CD4-positive, alpha-beta memory T cell (primary cell): ENCODE data around the gene PTPN12. TPM values are rescaled to one million over a fixed set of nuclear protein-coding genes. Genes with fewer than 3 reads are reported as not detected.
A peak's percentile ranks its signal among the peaks of the same experiment; 100 is the strongest.

ENCODE experiments used
- CTCF ChIA-PET: fragments of 350-600 bp; sonication (Branson Sonifier 250); formaldehyde crosslinking; loops from one replicate; lab custom pipeline; 2021; ENCODE audit warnings: inconsistent platforms; ENCODE audit not compliant: partially characterized antibody; lab: Charles Lee
- POLR2A ChIA-PET: fragments of 350-600 bp; sonication (Branson Sonifier 250); formaldehyde crosslinking; loops from one replicate; lab custom pipeline; 2021; ENCODE audit not compliant: partially characterized antibody; lab: Charles Lee
- DNase-seq, 5 donors: peaks; one replicate each; pipeline versions ENCODE4 v3.0.0 to v3.0.0-alpha.2; 2020 to 2022; ENCODE audit warnings: mixed read lengths in 1 of 5
- H3K27ac ChIP-seq: one replicate; pipeline ENCODE4 v1.7.0; 2013; ENCODE audit warnings: low read depth, low read length
- H3K27me3 ChIP-seq: 2 replicates; pipeline ENCODE4 v1.7.0; 2013; ENCODE audit warnings: mild to moderate bottlenecking, low read length, moderate library complexity; ENCODE audit not compliant: insufficient read depth
- H3K36me3 ChIP-seq: 2 replicates; pipeline ENCODE4 v1.7.0; 2013; ENCODE audit warnings: mild to moderate bottlenecking, low read length, moderate library complexity; ENCODE audit not compliant: insufficient read depth
- H3K4me1 ChIP-seq: 2 replicates; pipeline ENCODE4 v1.7.0; 2013; ENCODE audit warnings: mild to moderate bottlenecking, low read length, moderate library complexity; ENCODE audit not compliant: insufficient read depth
- H3K4me3 ChIP-seq, 2 donors: one replicate each; pipeline ENCODE4 v1.7.0; 2013; ENCODE audit warnings: low read length in 2 of 2, mild to moderate bottlenecking in 1 of 2
- H3K9me3 ChIP-seq, 2 donors: one replicate each; pipeline ENCODE4 v1.7.0; 2013; ENCODE audit warnings: low read length in 2 of 2, control low read depth in 1 of 2; ENCODE audit not compliant: control insufficient read depth in 1 of 2
- H3K27ac Mint-ChIP-seq, 7 donors: one replicate each; pipeline ENCODE4 v1.8.0; 2020 to 2021; ENCODE audit warnings: mixed read lengths in 7 of 7, mild to moderate bottlenecking in 6 of 7, inconsistent platforms in 3 of 7, moderate library complexity in 3 of 7
- H3K27me3 Mint-ChIP-seq, 2 donors: one replicate each; pipeline ENCODE4 v1.8.0; 2020 to 2021; ENCODE audit warnings: mixed read lengths in 2 of 2
- H3K36me3 Mint-ChIP-seq, 2 donors: one replicate each; pipeline ENCODE4 v1.8.0; 2020 to 2021; ENCODE audit warnings: mixed read lengths in 2 of 2, inconsistent platforms in 1 of 2, mild to moderate bottlenecking in 1 of 2
- H3K4me1 Mint-ChIP-seq, 4 donors: one replicate each; pipeline ENCODE4 v1.8.0; 2020 to 2021; ENCODE audit warnings: mixed read lengths in 4 of 4, mild to moderate bottlenecking in 1 of 4
- H3K4me3 Mint-ChIP-seq, 8 donors: one replicate each; pipeline ENCODE4 v1.8.0; 2020 to 2021; ENCODE audit warnings: mixed read lengths in 8 of 8, mild to moderate bottlenecking in 7 of 8, moderate library complexity in 6 of 8, inconsistent platforms in 3 of 8
- H3K9me3 Mint-ChIP-seq, 8 donors: one replicate each; pipeline ENCODE4 v1.8.0; 2020 to 2021; ENCODE audit warnings: mixed read lengths in 8 of 8, mild to moderate bottlenecking in 5 of 8, inconsistent platforms in 3 of 8, moderate library complexity in 1 of 8
- intact Hi-C: fragments of 100-400 bp; cut with micrococcal nuclease; formaldehyde crosslinking; loops from one replicate; pipeline ENCODE4 v1.15.1; 2023
- polyA plus RNA-seq, 2 donors: library from polyadenylated mRNA; unstranded; fragments of 300-500 nt; fragmentation: Illumina TruSeq; gene quantifications; one replicate each; pipeline ENCODE4 v1.2.3, GENCODE V29; 2021
- total RNA-seq, 2 experiments: library from RNA; stranded (reverse); gene quantifications; one replicate each; pipeline ENCODE4 v1.2.3, GENCODE V29; 2021

Gene PTPN12
- total and polyA plus RNA-seq, 4 experiments from 2014 or later, result 0.90 to 24.4 (median 10.1) TPM

DNA sequence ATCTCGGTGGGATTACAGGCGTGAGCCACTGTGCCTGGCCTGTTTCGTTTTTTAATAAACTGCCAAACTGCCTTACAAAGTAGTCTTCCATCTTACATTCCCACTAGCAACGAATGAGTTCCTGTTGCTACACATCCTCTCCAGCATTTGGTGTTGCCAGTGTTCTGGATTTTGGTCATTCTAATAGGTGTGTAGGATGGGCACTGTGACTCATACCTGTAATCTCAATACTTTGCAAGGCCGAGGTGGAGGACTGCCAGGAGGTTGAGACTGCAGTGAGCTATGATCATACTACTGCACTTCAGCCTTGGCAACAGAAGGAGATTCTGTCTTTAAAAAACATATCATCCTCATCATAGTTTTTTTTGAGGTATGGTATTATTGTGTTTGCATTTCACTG lies 137.8 kb downstream of the PTPN12 start:
- H3K4me1 Mint-ChIP-seq, result peaks cover 0 to 2% (median 0%) of the 10 kb centered on the region in 4 donors
- H3K36me3 ChIP-seq, result no peaks in the 10 kb centered on the region
- H3K4me1 ChIP-seq, result no peaks in the 10 kb centered on the region
- intact Hi-C loops, result no loop called here
- ChIA-PET CTCF (interaction anchor here (1.5 kb wide), 1 partner anchor 16 kb away, joined by 6 read pairs; no protein-coding TSS in a partner anchor), POLR2A (interaction anchor here (0.8 kb wide), 1 partner anchor 21 kb away, joined by 3 read pairs; the partner anchor contains the start of gene RSBN1L)
- no peak overlapping the region for H3K27ac ChIP-seq
- no peaks in the 10 kb centered on the region for H3K27me3 ChIP-seq
- H3K9me3 ChIP-seq, result no peaks in the 10 kb centered on the region
- DNase-seq, result no peak
- no peaks in the 10 kb centered on the region for H3K36me3 Mint-ChIP-seq
- no peak overlapping the region for H3K4me3 ChIP-seq
- no peak overlapping the region for H3K4me3 Mint-ChIP-seq
- no peaks in the 10 kb centered on the region for H3K9me3 Mint-ChIP-seq
- H3K27ac Mint-ChIP-seq, result no peak overlapping the region
- no peaks in the 10 kb centered on the region for H3K27me3 Mint-ChIP-seq

DNA sequence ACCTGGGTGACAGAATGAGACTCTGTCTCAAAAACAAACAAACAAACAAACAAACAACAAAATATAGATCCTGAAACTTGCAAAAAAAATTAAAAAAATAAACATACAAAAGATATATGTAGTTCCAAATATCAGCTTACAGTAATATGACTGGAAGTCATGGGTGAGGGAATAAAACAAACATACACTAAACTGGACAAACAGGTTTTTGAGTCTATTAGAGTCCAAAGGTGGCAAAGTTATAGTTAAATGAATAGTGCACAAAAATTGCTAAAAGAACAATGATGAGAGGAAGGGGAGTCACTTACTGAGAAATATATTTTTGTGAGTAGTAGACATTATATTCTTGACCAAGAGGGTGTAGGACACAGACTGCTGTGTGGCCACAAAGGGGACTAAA lies 142.5 kb downstream of the PTPN12 start:
- no peaks in the 10 kb centered on the region for H3K9me3 Mint-ChIP-seq
- ChIA-PET CTCF (no interaction called here), POLR2A (no interaction called here)
- H3K36me3 Mint-ChIP-seq, result peaks cover 17 to 18% of the 10 kb centered on the region in 2 donors
- H3K36me3 ChIP-seq, result no peaks in the 10 kb centered on the region
- no peak overlapping the region for H3K27ac ChIP-seq
- no peak for DNase-seq
- H3K4me1 Mint-ChIP-seq, result peaks cover 0 to 2% (median under 1%) of the 10 kb centered on the region in 4 donors
- no peaks in the 10 kb centered on the region for H3K27me3 Mint-ChIP-seq
- H3K9me3 ChIP-seq, result no peaks in the 10 kb centered on the region
- no peaks in the 10 kb centered on the region for H3K27me3 ChIP-seq
- intact Hi-C loops, result no loop called here
- peak overlapping the region in 1 of 7 donors; percentile 85 for H3K27ac Mint-ChIP-seq
- no peaks in the 10 kb centered on the region for H3K4me1 ChIP-seq
- no peak overlapping the region for H3K4me3 ChIP-seq
- H3K4me3 Mint-ChIP-seq, result no peak overlapping the region

DNA sequence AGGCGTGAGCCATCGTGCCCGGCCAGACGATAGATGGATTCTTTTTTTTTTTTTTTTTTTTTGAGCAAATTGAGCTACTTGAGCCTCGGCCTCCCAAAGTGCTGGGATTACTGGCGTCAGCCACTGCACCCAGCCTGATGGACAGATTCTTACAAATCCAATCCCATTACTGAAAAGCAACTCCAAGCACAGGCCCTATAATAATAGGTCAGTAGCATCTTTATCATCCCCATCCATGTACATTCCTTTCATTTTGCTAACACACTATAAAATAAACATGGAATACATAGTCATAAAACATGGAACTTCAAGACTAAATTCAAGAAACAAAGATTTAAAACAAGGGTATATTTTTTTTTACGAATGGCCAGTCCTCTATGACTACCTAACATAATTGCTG lies 143.2 kb downstream of the PTPN12 start:
- Mint-ChIP-seq H3K36me3 (peaks cover 17 to 20% of the 10 kb centered on the region in 2 donors), H3K4me1 (peaks cover 2 to 4% (median 3%) of the 10 kb centered on the region in 4 donors), H3K9me3 (no peaks in the 10 kb centered on the region), H3K4me3 (no peak overlapping the region), H3K27ac (no peak overlapping the region), H3K27me3 (no peaks in the 10 kb centered on the region)
- ChIA-PET POLR2A (no interaction called here), CTCF (interaction anchor here (0.6 kb wide), 1 partner anchor 13 kb away, joined by 3 read pairs; no protein-coding TSS in a partner anchor)
- Histone ChIP-seq H3K4me3 (no peak overlapping the region), H3K9me3 (no peaks in the 10 kb centered on the region), H3K4me1 (no peaks in the 10 kb centered on the region), H3K27ac (no peak overlapping the region), H3K36me3 (no peaks in the 10 kb centered on the region), H3K27me3 (no peaks in the 10 kb centered on the region)
- intact Hi-C loops, result no loop called here
- DNase-seq, result no peak

DNA sequence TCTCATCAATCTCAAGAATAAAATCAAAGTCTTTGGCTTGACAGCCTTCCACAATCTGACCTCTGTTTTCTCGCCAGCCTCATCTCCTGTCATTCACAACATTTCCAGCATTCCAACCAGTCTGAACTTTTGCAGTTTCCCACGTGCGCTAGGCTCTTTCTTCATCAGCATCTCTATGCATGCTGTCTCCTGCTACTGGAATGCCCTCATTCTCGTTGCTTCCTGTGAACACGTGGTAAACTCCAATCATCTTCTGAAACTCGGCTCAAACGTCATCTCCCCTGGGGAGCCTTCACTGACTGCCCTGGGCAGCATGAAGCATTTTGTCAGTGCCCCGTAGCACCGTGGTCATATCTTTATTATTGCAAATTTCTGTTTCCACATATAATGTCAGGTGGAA lies 146.9 kb downstream of the PTPN12 start:
- no peaks in the 10 kb centered on the region for H3K9me3 ChIP-seq
- no peaks in the 10 kb centered on the region for H3K27me3 ChIP-seq
- no peak overlapping the region for H3K4me3 ChIP-seq
- no peak overlapping the region for H3K27ac ChIP-seq
- ChIA-PET CTCF (interaction anchor here (1.1 to 1.4 kb wide), 4 partner anchors 14 to 75 kb away, joined by 3 to 4 read pairs (median 3); no protein-coding TSS in a partner anchor), POLR2A (no interaction called here)
- intact Hi-C loops, result no loop called here
- H3K4me1 ChIP-seq, result peaks cover 21% of the 10 kb centered on the region
- Mint-ChIP-seq H3K4me3 (no peak overlapping the region), H3K4me1 (peaks cover 18 to 32% (median 24%) of the 10 kb centered on the region in 4 donors), H3K36me3 (peaks cover 17 to 25% of the 10 kb centered on the region in 2 donors), H3K27me3 (no peaks in the 10 kb centered on the region), H3K9me3 (no peaks in the 10 kb centered on the region), H3K27ac (no peak overlapping the region)
- H3K36me3 ChIP-seq, result no peaks in the 10 kb centered on the region
- DNase-seq, result no peak

- peak overlapping the region in 2 of 7 donors; percentile 0 to 35 for H3K27ac Mint-ChIP-seq
- no peaks in the 10 kb centered on the region for H3K27me3 Mint-ChIP-seq
- H3K4me3 Mint-ChIP-seq, result no peak overlapping the region
- POLR2A ChIA-PET, result interaction anchor here (4.1 kb wide), 1 partner anchor 11 kb away, joined by 41 read pairs; the partner anchor contains the start of gene RSBN1L
- CTCF ChIA-PET, result interaction anchor here (1.1 to 1.4 kb wide), 4 partner anchors 13 to 74 kb away, joined by 3 to 4 read pairs (median 3); no protein-coding TSS in a partner anchor
- Histone ChIP-seq H3K36me3 (no peaks in the 10 kb centered on the region), H3K27ac (no peak overlapping the region), H3K27me3 (no peaks in the 10 kb centered on the region), H3K9me3 (no peaks in the 10 kb centered on the region), H3K4me1 (peaks cover 21% of the 10 kb centered on the region), H3K4me3 (no peak overlapping the region)
- no peak for DNase-seq
- intact Hi-C loops, result no loop called here
- peaks cover 17 to 25% of the 10 kb centered on the region in 2 donors for H3K36me3 Mint-ChIP-seq
- H3K9me3 Mint-ChIP-seq, result no peaks in the 10 kb centered on the region
- peaks cover 18 to 32% (median 24%) of the 10 kb centered on the region in 4 donors for H3K4me1 Mint-ChIP-seq
These were observed 148.1 kb downstream of the PTPN12 start for GRCh38 chr7:77685233-77685632.

DNA sequence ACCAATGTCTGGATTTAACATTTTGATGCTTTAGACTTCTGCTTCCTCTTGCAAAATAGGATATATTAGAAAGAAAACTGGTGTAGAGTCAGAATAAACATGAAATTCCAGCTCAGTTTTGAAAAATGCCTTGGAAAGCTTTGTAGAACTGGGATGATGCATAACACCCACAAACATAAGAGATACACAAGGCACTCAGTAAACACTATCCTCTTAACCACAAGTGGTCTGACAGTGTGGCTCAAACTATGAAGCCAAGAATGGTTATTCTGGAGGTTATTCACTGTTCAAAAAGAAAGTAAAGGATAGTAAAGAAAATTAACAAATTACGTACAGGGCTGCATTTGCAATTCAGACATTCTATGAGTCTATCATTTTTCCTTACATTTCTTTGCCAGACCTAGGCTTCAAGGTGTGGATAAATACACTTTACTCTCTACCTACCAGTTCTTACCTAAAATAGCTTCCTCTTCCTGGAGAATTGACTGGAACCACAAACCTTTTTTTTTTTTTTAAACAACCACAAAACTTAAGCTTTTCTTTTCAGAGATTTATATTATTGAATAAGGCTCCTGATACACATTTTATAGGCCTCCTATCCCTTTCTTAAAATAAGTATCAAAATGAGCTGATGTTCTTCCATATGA lies 150.1 kb downstream of the PTPN12 start:
- Histone ChIP-seq H3K4me1 (peaks cover 21% of the 10 kb centered on the region), H3K4me3 (no peak overlapping the region), H3K27ac (no peak overlapping the region), H3K36me3 (no peaks in the 10 kb centered on the region), H3K27me3 (no peaks in the 10 kb centered on the region), H3K9me3 (no peaks in the 10 kb centered on the region)
- no peaks in the 10 kb centered on the region for H3K27me3 Mint-ChIP-seq
- peaks cover 16 to 19% of the 10 kb centered on the region in 2 donors for H3K36me3 Mint-ChIP-seq
- peak overlapping the region; percentile 30 to 87 (median 74) for H3K27ac Mint-ChIP-seq
- intact Hi-C loops, result loop anchor here (1.0 kb wide), 1 partner anchor 9 kb away; the partner anchor contains the start of gene RSBN1L
- H3K4me1 Mint-ChIP-seq, result peaks cover 20 to 34% (median 28%) of the 10 kb centered on the region in 4 donors
- H3K4me3 Mint-ChIP-seq, result peak overlapping the region in 7 of 8 donors; percentile 4 to 71 (median 43)
- DNase-seq, result peak in 4 of 5 donors; percentile 29 to 34 (median 32)
- CTCF ChIA-PET, result interaction anchor here (1.2 to 2.6 kb wide), 8 partner anchors 9 to 72 kb away, joined by 3 to 18 read pairs (median 4); partner anchors contain the start of gene RSBN1L
- no peaks in the 10 kb centered on the region for H3K9me3 Mint-ChIP-seq
- POLR2A ChIA-PET, result interaction anchor here (4.1 kb wide), 1 partner anchor 9 kb away, joined by 41 read pairs; the partner anchor contains the start of gene RSBN1L

DNA sequence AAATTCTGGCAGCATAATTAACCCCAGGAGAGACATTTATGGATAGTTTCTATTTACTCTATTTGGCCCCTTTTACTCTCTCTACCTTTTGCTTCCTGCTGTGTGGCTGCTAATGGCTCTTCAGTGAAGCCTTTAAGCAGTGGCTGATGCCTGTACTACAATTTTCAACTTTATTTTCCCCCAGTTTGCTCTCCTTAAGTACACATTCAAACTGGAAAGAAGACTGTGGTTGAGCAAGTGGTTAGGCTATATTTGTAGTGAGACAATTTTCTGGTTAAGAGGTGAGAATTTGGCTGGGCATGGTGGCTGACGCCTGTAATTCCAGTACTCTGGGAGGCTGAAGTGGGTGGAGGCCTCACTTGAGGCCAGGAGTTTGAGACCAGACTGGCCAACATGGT lies 150.7 kb downstream of the PTPN12 start:
- no peak overlapping the region for H3K27ac ChIP-seq
- no peaks in the 10 kb centered on the region for H3K36me3 ChIP-seq
- peak in 3 of 5 donors; percentile 14 to 33 (median 29) for DNase-seq
- H3K27me3 ChIP-seq, result no peaks in the 10 kb centered on the region
- intact Hi-C loops, result loop anchor here (1.0 kb wide), 1 partner anchor 9 kb away; the partner anchor contains the start of gene RSBN1L
- ChIA-PET CTCF (interaction anchor here (1.0 to 2.6 kb wide), 9 partner anchors 8 to 72 kb away, joined by 3 to 18 read pairs (median 4); partner anchors contain the start of gene RSBN1L), POLR2A (interaction anchor here (4.1 kb wide), 1 partner anchor 9 kb away, joined by 41 read pairs; the partner anchor contains the start of gene RSBN1L)
- Mint-ChIP-seq H3K36me3 (peaks cover 12 to 14% of the 10 kb centered on the region in 2 donors), H3K4me1 (peaks cover 22 to 38% (median 31%) of the 10 kb centered on the region in 4 donors), H3K27ac (peak overlapping the region; percentile 30 to 87 (median 74)), H3K9me3 (no peaks in the 10 kb centered on the region), H3K27me3 (no peaks in the 10 kb centered on the region), H3K4me3 (peak overlapping the region in 7 of 8 donors; percentile 4 to 71 (median 43))
- no peaks in the 10 kb centered on the region for H3K9me3 ChIP-seq
- no peak overlapping the region for H3K4me3 ChIP-seq
- peaks cover 21% of the 10 kb centered on the region for H3K4me1 ChIP-seq
